ENCODE results near the gene RHOT2. TPM values are rescaled to one million over a fixed set of nuclear protein-coding genes. Genes with fewer than 3 reads are reported as not detected.

The RHOT2 gene
- total and polyA plus RNA-seq, 2 donors: 39.3 to 252 TPM

DNA sequence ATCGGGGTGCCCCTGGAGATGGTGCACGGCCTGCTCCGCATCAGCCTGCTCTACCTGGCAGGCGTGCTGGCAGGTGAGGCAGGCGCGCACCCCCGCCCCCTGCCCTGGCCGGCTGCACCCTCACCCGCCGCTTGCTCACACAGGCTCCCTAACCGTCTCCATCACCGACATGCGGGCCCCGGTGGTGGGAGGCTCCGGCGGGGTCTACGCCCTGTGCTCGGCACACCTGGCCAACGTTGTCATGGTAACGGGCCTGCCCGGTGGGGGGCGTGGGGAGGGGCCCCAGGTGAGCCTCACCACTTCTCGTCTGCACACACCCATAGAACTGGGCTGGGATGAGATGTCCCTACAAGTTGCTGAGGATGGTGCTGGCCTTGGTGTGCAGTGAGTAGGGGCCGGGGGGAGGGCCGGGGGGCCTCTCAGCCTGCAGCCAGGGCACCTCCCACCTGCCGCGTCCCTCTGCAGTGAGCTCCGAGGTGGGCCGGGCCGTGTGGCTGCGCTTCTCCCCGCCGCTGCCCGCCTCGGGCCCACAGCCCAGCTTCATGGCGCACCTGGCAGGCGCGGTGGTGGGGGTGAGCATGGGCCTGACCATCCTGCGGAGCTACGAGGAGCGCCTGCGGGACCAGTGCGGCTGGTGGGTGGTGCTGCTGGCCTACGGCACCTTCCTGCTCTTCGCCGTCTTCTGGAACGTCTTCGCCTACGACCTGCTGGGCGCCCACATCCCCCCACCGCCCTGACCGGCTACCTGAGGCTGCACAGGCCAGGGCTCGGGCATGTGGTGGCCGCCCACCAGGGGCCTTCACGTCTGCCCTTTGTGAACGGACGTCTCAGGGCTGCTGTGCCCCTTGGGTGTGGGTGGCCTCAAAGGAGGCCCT, 9.6 kb downstream of the RHOT2 start:
- Histone ChIP-seq H3K36me3 (ENCODE audit: control insufficient read depth in 2 of 2, insufficient read depth in 2 of 2, low read length in 1 of 2) (peaks cover 29 to 31% of the 10 kb centered on the region in 2 donors), H3K4me1 (ENCODE audit: control insufficient read depth in 2 of 2, insufficient read depth in 2 of 2, low read length in 2 of 2) (peaks cover 19 to 43% of the 10 kb centered on the region in 2 donors), H3K27ac (ENCODE audit: low read depth in 1 of 2, low read length in 1 of 2) (peak overlapping the region in 1 of 2 donors; percentile 60), H3K9me3 (ENCODE audit: control insufficient read depth in 2 of 2, insufficient read depth in 1 of 2, low read length in 1 of 2) (peaks cover 0 to 1% of the 10 kb centered on the region in 2 donors), H3K27me3 (ENCODE audit: control insufficient read depth in 2 of 2, insufficient read depth in 1 of 2, low read length in 1 of 2) (peaks cover 32 to 54% of the 10 kb centered on the region in 2 donors), H3K4me3 (ENCODE audit: low read length in 2 of 2) (no peak overlapping the region)
- DNase-seq (ENCODE audit: low read depth in 6 of 9, low spot score in 9 of 9): no peak
- WGBS: 75% methylated on average over 57 of the region's 57 CpGs

DNA sequence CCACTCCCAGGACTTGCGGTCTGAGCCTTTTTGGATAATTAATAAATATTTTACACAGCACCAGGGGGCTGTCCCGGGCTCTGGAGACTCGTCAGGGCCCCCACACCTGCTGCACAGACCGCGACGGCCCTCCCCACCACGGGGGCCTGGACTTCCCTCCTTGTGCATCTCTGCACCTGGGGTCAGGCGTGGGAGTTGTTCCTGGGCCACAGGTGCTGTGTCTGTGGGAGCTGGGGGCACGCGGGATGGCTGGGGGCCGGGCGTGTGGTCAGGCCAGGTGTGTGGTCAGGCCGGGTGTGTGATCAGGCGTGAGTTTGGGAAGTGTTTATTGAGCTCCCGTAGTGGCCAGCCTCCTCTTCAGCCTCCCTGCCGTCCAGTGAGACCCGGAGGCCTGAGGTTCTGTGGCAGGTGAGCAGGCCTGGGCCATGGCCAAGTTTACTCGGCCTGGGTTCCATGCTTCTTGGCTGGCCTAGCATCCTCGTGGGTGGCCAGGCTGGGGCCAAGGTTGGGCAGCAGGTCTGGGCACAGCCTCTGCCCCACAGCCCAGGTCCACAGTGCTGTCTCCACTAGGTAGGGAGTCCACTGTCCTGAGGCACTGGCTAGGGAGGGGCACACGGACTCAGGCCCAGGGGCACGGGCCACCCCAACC, 10.4 kb downstream of the RHOT2 start:
- H3K27ac ChIP-seq (ENCODE audit: low read depth in 1 of 2, low read length in 1 of 2): peak overlapping the region in 1 of 2 donors; percentile 13
- WGBS: 86% methylated on average over 21 of the region's 21 CpGs
- no peak for DNase-seq (ENCODE audit: low read depth in 6 of 9, low spot score in 9 of 9)
- peaks cover 32 to 54% of the 10 kb centered on the region in 2 donors for H3K27me3 ChIP-seq (ENCODE audit: control insufficient read depth in 2 of 2, insufficient read depth in 1 of 2, low read length in 1 of 2)
- H3K9me3 ChIP-seq (ENCODE audit: control insufficient read depth in 2 of 2, insufficient read depth in 1 of 2, low read length in 1 of 2): peaks cover 0 to 1% of the 10 kb centered on the region in 2 donors
- H3K4me1 ChIP-seq (ENCODE audit: control insufficient read depth in 2 of 2, insufficient read depth in 2 of 2, low read length in 2 of 2): peaks cover 19 to 48% of the 10 kb centered on the region in 2 donors
- peaks cover 29% of the 10 kb centered on the region in 2 donors for H3K36me3 ChIP-seq (ENCODE audit: control insufficient read depth in 2 of 2, insufficient read depth in 2 of 2, low read length in 1 of 2)
- H3K4me3 ChIP-seq (ENCODE audit: low read length in 2 of 2): no peak overlapping the region

DNA sequence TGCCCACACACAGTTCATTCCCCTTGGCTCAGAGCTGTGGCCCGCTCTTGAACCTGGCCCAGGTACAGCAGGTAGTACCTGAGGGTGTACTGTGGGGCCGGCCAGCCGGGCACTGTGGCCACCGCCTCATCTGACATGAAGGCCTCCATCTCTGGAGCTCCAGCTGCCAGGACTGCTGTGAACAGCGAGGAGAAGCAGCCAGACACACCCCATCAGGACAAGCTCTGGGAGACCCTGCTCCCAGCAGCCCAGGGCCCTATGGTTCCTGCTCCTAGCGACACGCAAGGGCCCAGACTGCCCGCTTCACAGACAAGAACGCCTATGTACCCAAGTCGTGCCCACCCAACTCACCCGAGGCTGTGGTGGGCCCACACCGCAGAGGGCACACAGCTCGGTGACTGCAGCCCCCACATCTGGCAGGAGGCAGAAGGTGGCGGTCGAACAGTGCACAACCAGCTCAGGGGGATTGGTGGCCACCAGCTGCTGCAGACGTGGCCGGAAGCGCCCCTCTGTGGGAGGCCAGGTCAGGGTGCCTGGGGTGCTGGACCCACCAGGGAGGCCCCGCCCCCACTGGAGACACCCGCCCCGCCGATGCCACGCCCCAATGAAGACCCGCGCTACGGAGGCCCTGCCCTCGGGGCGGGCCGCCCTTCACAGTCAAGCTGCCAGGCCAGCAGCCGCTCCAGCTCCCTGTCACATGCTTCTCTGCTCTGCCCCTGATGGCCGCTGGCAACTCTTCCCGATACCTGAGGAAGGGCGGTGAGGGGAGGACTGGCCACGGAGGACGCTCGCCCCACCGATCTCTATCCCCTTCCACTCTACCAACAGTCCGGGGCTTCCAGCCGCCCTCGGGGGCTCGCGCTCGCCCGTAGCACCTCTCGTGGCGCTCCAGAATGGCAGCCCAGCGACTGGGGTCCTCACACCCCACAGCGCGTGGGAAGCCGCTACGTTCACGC, 11.2 kb downstream of the RHOT2 start:
- peak overlapping the region; percentile 53 to 74 for H3K27ac ChIP-seq (ENCODE audit: low read depth in 1 of 2, low read length in 1 of 2)
- peak in 2 of 9 donors; percentile 36 to 57 for DNase-seq (ENCODE audit: low read depth in 6 of 9, low spot score in 9 of 9)
- H3K36me3 ChIP-seq (ENCODE audit: control insufficient read depth in 2 of 2, insufficient read depth in 2 of 2, low read length in 1 of 2): peaks cover 21% of the 10 kb centered on the region in 2 donors
- peaks cover 32 to 51% of the 10 kb centered on the region in 2 donors for H3K27me3 ChIP-seq (ENCODE audit: control insufficient read depth in 2 of 2, insufficient read depth in 1 of 2, low read length in 1 of 2)
- peaks cover 19 to 52% of the 10 kb centered on the region in 2 donors for H3K4me1 ChIP-seq (ENCODE audit: control insufficient read depth in 2 of 2, insufficient read depth in 2 of 2, low read length in 2 of 2)
- 27% methylated on average over 52 of the region's 52 CpGs for WGBS
- H3K9me3 ChIP-seq (ENCODE audit: control insufficient read depth in 2 of 2, insufficient read depth in 1 of 2, low read length in 1 of 2): peaks cover 0 to 1% of the 10 kb centered on the region in 2 donors
- peak overlapping the region; percentile 41 to 89 for H3K4me3 ChIP-seq (ENCODE audit: low read length in 2 of 2)

DNA sequence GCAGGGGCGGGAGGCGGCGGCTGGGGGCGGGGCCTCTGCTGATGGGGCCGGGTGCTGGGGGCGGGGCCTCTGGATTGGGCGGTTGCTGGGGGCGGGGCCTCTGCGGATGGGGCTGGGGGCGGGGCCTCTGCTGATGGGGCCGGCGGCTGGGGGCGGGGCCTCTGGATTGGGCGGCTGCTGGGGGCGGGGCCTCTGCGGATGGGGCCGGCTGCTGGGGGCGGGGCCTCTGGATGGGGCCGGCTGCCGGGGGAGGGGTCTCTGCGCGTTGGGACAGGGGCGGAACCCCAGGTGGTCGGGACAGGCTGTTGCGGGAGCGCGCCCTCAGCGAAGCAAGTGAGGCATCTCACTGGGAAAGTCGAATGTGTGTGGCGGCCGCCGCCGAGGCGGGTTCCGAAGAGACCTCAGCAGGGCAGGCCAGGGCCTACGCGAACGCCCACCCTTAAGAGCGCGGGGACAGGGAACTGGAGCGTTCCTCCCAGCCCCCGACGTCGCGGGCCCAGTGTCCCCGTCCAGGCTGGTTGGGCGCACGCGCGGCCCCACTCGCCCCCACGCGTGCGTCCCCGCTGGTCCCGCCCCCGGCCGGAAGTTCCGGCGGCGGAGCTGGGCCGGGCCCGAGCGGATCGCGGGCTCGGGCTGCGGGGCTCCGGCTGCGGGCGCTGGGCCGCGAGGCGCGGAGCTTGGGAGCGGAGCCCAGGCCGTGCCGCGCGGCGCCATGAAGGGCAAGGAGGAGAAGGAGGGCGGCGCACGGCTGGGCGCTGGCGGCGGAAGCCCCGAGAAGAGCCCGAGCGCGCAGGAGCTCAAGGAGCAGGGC, 12.1 kb downstream of the RHOT2 start, which contains the start of gene STUB1:
Gene STUB1 (plus strand): TSS at position 597 of the 811 bp plus-strand sequence. CDS start 116 bp downstream, at position 713.
- DNase-seq (ENCODE audit: low read depth in 6 of 9, low spot score in 9 of 9): peak in 7 of 9 donors; percentile 59 to 84 (median 76)
- peak within 1 kb of the TSS; percentile 87 to 94 for H3K27ac ChIP-seq (ENCODE audit: low read depth in 1 of 2, low read length in 1 of 2)
- H3K27me3 ChIP-seq (ENCODE audit: control insufficient read depth in 2 of 2, insufficient read depth in 1 of 2, low read length in 1 of 2): peaks cover 26 to 43% of the 10 kb centered on the region in 2 donors
- peaks cover 21 to 58% of the 10 kb centered on the region in 2 donors for H3K4me1 ChIP-seq (ENCODE audit: control insufficient read depth in 2 of 2, insufficient read depth in 2 of 2, low read length in 2 of 2)
- H3K36me3 ChIP-seq (ENCODE audit: control insufficient read depth in 2 of 2, insufficient read depth in 2 of 2, low read length in 1 of 2): peaks cover 18 to 22% of the 10 kb centered on the region in 2 donors
- H3K4me3 ChIP-seq (ENCODE audit: low read length in 2 of 2): peak within 1 kb of the TSS; percentile 66 to 89
- H3K9me3 ChIP-seq (ENCODE audit: control insufficient read depth in 2 of 2, insufficient read depth in 1 of 2, low read length in 1 of 2): peaks cover 0 to 1% of the 10 kb centered on the region in 2 donors
- WGBS: 2% methylated on average over 91 of the region's 91 CpGs

DNA sequence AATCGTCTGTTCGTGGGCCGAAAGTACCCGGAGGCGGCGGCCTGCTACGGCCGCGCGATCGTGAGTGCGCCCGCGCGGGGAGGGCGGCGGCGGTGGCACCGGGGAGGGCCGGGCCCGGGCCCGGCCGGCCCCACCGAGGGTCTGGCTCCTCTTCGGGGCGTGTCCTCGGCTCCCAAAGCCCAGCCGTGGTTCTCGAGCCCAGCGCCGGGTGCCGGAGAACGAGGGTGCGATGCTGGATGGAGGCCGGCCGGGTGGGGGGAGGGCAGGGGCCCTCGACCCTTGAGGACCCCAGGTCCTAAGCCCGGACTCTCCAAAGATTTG, 12.7 kb downstream of the RHOT2 start:
- under 1% methylated on average over 38 of the region's 38 CpGs for WGBS
- Histone ChIP-seq H3K27me3 (ENCODE audit: control insufficient read depth in 2 of 2, insufficient read depth in 1 of 2, low read length in 1 of 2) (peaks cover 20 to 38% of the 10 kb centered on the region in 2 donors), H3K27ac (ENCODE audit: low read depth in 1 of 2, low read length in 1 of 2) (peak overlapping the region in 1 of 2 donors; percentile 94), H3K36me3 (ENCODE audit: control insufficient read depth in 2 of 2, insufficient read depth in 2 of 2, low read length in 1 of 2) (peaks cover 18 to 22% of the 10 kb centered on the region in 2 donors), H3K4me3 (ENCODE audit: low read length in 2 of 2) (peak overlapping the region; percentile 66 to 89), H3K9me3 (ENCODE audit: control insufficient read depth in 2 of 2, insufficient read depth in 1 of 2, low read length in 1 of 2) (peaks cover 0 to 1% of the 10 kb centered on the region in 2 donors), H3K4me1 (ENCODE audit: control insufficient read depth in 2 of 2, insufficient read depth in 2 of 2, low read length in 2 of 2) (peaks cover 21 to 58% of the 10 kb centered on the region in 2 donors)
- DNase-seq (ENCODE audit: low read depth in 6 of 9, low spot score in 9 of 9): no peak

DNA sequence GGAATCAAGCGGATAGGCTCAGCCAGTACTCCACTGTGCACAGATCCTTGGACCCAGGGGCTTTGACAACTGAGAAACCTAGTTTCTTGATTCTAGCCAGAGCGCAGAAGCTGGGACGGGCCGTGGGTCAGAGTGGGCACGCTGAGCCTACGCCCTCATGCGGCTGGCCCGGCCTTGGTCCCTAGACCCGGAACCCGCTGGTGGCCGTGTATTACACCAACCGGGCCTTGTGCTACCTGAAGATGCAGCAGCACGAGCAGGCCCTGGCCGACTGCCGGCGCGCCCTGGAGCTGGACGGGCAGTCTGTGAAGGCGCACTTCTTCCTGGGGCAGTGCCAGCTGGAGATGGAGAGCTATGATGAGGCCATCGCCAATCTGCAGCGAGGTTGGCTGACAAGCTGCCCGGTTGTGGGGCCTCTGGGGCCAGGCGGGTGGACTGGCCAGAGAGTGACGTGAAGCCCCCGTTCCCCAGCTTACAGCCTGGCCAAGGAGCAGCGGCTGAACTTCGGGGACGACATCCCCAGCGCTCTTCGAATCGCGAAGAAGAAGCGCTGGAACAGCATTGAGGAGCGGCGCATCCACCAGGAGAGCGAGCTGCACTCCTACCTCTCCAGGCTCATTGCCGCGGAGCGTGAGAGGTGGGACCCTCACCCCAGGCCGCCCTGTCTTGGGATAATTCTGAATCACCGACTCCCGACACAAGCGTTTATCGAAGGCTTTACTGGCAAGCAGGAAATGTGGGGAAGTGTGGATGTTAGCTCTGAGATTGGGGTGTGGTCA, 13.2 kb downstream of the RHOT2 start:
- H3K36me3 ChIP-seq (ENCODE audit: control insufficient read depth in 2 of 2, insufficient read depth in 2 of 2, low read length in 1 of 2): peaks cover 22 to 24% of the 10 kb centered on the region in 2 donors
- H3K27ac ChIP-seq (ENCODE audit: low read depth in 1 of 2, low read length in 1 of 2): no peak overlapping the region
- peaks cover 15 to 32% of the 10 kb centered on the region in 2 donors for H3K27me3 ChIP-seq (ENCODE audit: control insufficient read depth in 2 of 2, insufficient read depth in 1 of 2, low read length in 1 of 2)
- peak overlapping the region; percentile 66 to 89 for H3K4me3 ChIP-seq (ENCODE audit: low read length in 2 of 2)
- peaks cover 19 to 58% of the 10 kb centered on the region in 2 donors for H3K4me1 ChIP-seq (ENCODE audit: control insufficient read depth in 2 of 2, insufficient read depth in 2 of 2, low read length in 2 of 2)
- DNase-seq (ENCODE audit: low read depth in 6 of 9, low spot score in 9 of 9): no peak
- 62% methylated on average over 44 of the region's 44 CpGs for WGBS
- peaks cover 0 to 1% of the 10 kb centered on the region in 2 donors for H3K9me3 ChIP-seq (ENCODE audit: control insufficient read depth in 2 of 2, insufficient read depth in 1 of 2, low read length in 1 of 2)

DNA sequence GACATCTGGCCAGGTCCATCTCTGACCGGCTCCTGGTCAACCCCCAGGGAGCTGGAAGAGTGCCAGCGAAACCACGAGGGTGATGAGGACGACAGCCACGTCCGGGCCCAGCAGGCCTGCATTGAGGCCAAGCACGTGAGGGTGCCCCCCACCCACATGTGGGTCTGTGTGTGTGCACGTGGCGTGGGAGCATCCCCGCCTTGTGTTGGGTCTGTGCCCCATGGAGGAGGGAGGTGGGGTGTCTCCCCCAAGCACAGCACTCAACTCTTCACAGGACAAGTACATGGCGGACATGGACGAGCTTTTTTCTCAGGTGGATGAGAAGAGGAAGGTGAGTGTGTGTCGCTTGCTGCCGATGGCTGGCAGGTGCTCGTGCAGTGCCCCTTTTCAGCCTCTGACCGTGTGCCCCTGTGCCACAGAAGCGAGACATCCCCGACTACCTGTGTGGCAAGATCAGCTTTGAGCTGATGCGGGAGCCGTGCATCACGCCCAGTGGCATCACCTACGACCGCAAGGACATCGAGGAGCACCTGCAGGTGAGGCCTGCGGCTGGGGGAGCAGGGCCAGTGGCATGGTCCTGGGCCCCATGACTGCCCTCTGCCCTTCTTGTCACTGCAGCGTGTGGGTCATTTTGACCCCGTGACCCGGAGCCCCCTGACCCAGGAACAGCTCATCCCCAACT, 14.0 kb downstream of the RHOT2 start:
- no peak for DNase-seq (ENCODE audit: low read depth in 6 of 9, low spot score in 9 of 9)
- no peak overlapping the region for H3K4me3 ChIP-seq (ENCODE audit: low read length in 2 of 2)
- H3K36me3 ChIP-seq (ENCODE audit: control insufficient read depth in 2 of 2, insufficient read depth in 2 of 2, low read length in 1 of 2): peaks cover 29 to 31% of the 10 kb centered on the region in 2 donors
- H3K27me3 ChIP-seq (ENCODE audit: control insufficient read depth in 2 of 2, insufficient read depth in 1 of 2, low read length in 1 of 2): peaks cover 7 to 25% of the 10 kb centered on the region in 2 donors
- no peak overlapping the region for H3K27ac ChIP-seq (ENCODE audit: low read depth in 1 of 2, low read length in 1 of 2)
- peaks cover 0 to 1% of the 10 kb centered on the region in 2 donors for H3K9me3 ChIP-seq (ENCODE audit: control insufficient read depth in 2 of 2, insufficient read depth in 1 of 2, low read length in 1 of 2)
- H3K4me1 ChIP-seq (ENCODE audit: control insufficient read depth in 2 of 2, insufficient read depth in 2 of 2, low read length in 2 of 2): peaks cover 19 to 56% of the 10 kb centered on the region in 2 donors
- 95% methylated on average over 28 of the region's 28 CpGs for WGBS
